A549 (cell line): ENCODE data around the gene LTF. TPM values are rescaled to one million over a fixed set of nuclear protein-coding genes. Genes with fewer than 3 reads are reported as not detected.

Experiments
- ATAC-seq, 2 experiments: fragments of 200-7000 bp in 1 of 2; fragments of >200 bp in 1 of 2; cut with Nextera tagmentation in 1 of 2; cut with Tn5 transposase in 1 of 2; 3 replicates each; pipeline versions ENCODE4 v1.8.0 to v1.9.1; 2018 to 2020; ENCODE audit warnings: mild to moderate bottlenecking in 1 of 2, moderate library complexity in 1 of 2
- CTCF ChIA-PET: fragments of 300-600 bp; sonication (Branson Sonifier 250); formaldehyde crosslinking; extraction: SDS; loops from one replicate; lab custom pipeline; 2021; ENCODE audit warnings: antibody characterized with exemption, inconsistent platforms; lab: Yijun Ruan, JAX
- POLR2A ChIA-PET: fragments of 350-600 bp; formaldehyde crosslinking; extraction: SDS; loops from one replicate; lab custom pipeline; 2021; ENCODE audit warnings: antibody characterized with exemption, inconsistent platforms; lab: Yijun Ruan, JAX
- DNase-seq, 2 experiments: peaks; one replicate each; pipeline versions ENCODE4 v3.0.0 to v3.0.0-alpha.2; 2011 to 2016; ENCODE audit warnings: low read depth in 1 of 2, low spot score in 1 of 2
- FAIRE-seq: peaks from 2 replicates; lab custom pipeline; 2011; peaks lifted over from hg19 to GRCh38; lab: Jason Lieb, UNC
- H3K27ac ChIP-seq, 2 experiments: fragments of >200 bp; sonication (Bioruptor Twin); formaldehyde crosslinking; 3 replicates each; pipeline ENCODE4 v1.5.1; 2016 to 2017
- H3K4me1 ChIP-seq: fragments of >200 bp; sonication (Bioruptor Twin); formaldehyde crosslinking; 3 replicates; pipeline ENCODE4 v1.6.1; 2016
- H3K4me2 ChIP-seq: fragments of >200 bp; sonication (Bioruptor Twin); formaldehyde crosslinking; 3 replicates; pipeline ENCODE4 v1.6.1; 2016
- H3K4me3 ChIP-seq: fragments of >200 bp; sonication (Bioruptor Twin); formaldehyde crosslinking; 3 replicates; pipeline ENCODE4 v1.5.1; 2016
- H3K9me3 ChIP-seq: fragments of >200 bp; sonication (Bioruptor Twin); formaldehyde crosslinking; 3 replicates; pipeline ENCODE4 v1.6.1; 2016
- ATOH8 ChIP-seq: fragments of 250-450 bp; sonication (Bioruptor Pico); IDR thresholded peaks from 2 replicates; pipeline ENCODE4 v1.5.0; 2020; ENCODE audit warnings: low read depth, mild to moderate bottlenecking, moderate library complexity
- BHLHE40 ChIP-seq: IDR thresholded peaks from 2 replicates; pipeline ENCODE4 v1.6.1; 2012; ENCODE audit warnings: low read depth, low read length, inconsistent platforms
- CEBPB ChIP-seq, 2 experiments: fragments of >200 bp in 1 of 2; sonication (Bioruptor Twin) in 1 of 2; formaldehyde crosslinking in 1 of 2; IDR thresholded peaks; 2 replicates each; pipeline ENCODE4 v1.6.1; 2012 to 2016
- CTCF ChIP-seq: fragments of >200 bp; sonication (Bioruptor Twin); formaldehyde crosslinking; IDR thresholded peaks from 3 replicates; pipeline ENCODE4 v1.5.1; 2016
- EP300 ChIP-seq, 2 experiments: fragments of >200 bp; sonication (Bioruptor Twin); formaldehyde crosslinking; IDR thresholded peaks; 2 replicates in 1 of 2; 3 replicates in 1 of 2; pipeline ENCODE4 v1.6.1; 2016 to 2017
- ESRRA ChIP-seq: fragments of 150-350 bp; IDR thresholded peaks from 2 replicates; pipeline ENCODE4 v1.6.1; 2014; ENCODE audit warnings: mild to moderate bottlenecking, low read length, borderline replicate concordance
- FOXS1 ChIP-seq: fragments of 250-450 bp; sonication (Bioruptor Pico); IDR thresholded peaks from 2 replicates; pipeline ENCODE4 v1.5.0; 2020; ENCODE audit warnings: mild to moderate bottlenecking, moderate library complexity
- GATA3 ChIP-seq: IDR thresholded peaks from 2 replicates; pipeline ENCODE4 v1.6.1; 2012; ENCODE audit warnings: borderline replicate concordance
- HDAC2 ChIP-seq: fragments of 200-600 bp; sonication (generic); IDR thresholded peaks from 2 replicates; pipeline ENCODE4 v1.6.1; 2016
- HOXB13 ChIP-seq: fragments of 250-450 bp; sonication (Bioruptor Pico); IDR thresholded peaks from 2 replicates; pipeline ENCODE4 v1.5.0; 2020; ENCODE audit warnings: low read depth, mild to moderate bottlenecking, moderate library complexity
- HOXB5 ChIP-seq: fragments of 250-450 bp; sonication (Bioruptor Pico); IDR thresholded peaks from 2 replicates; pipeline ENCODE4 v1.5.0; 2020; ENCODE audit warnings: mild to moderate bottlenecking, moderate library complexity
- JUN ChIP-seq, 2 experiments: fragments of >200 bp; sonication (Bioruptor Twin); formaldehyde crosslinking; IDR thresholded peaks; 2 replicates in 1 of 2; 3 replicates in 1 of 2; pipeline ENCODE4 v1.6.1; 2016 to 2017
- KDM1A ChIP-seq: fragments of 200-600 bp; sonication (generic); IDR thresholded peaks from 2 replicates; pipeline ENCODE4 v1.6.1; 2016; ENCODE audit warnings: low read depth, mild to moderate bottlenecking
- MAX ChIP-seq: IDR thresholded peaks from 2 replicates; pipeline ENCODE4 v1.6.1; 2012
- NR3C1 ChIP-seq: fragments of >200 bp; sonication (Bioruptor Twin); formaldehyde crosslinking; IDR thresholded peaks from 3 replicates; pipeline ENCODE4 v1.6.1; 2017
- PHF8 ChIP-seq: fragments of 200-600 bp; sonication (generic); IDR thresholded peaks from 2 replicates; pipeline ENCODE4 v1.6.1; 2016; ENCODE audit warnings: low read depth, mild to moderate bottlenecking, antibody characterized with exemption, moderate library complexity, borderline replicate concordance
- POLR2AphosphoS2 ChIP-seq: conservative IDR thresholded peaks from 2 replicates; pipeline ENCODE4 v1.6.1; 2012; ENCODE audit warnings: low read length, improper control_type of control experiment, inconsistent platforms
- RAD21 ChIP-seq, 2 experiments: fragments of >200 bp in 1 of 2; sonication (Bioruptor Twin) in 1 of 2; formaldehyde crosslinking in 1 of 2; IDR thresholded peaks in 1 of 2; conservative IDR thresholded peaks in 1 of 2; 2 replicates in 1 of 2; 3 replicates in 1 of 2; pipeline ENCODE4 v1.6.1; 2012 to 2018; ENCODE audit warnings: inconsistent platforms in 1 of 2
- RCOR1 ChIP-seq: fragments of 150-350 bp; IDR thresholded peaks from 2 replicates; pipeline ENCODE4 v1.6.1; 2014; ENCODE audit warnings: antibody characterized with exemption, low read length, low read depth
- REST ChIP-seq: fragments of 200-600 bp; sonication (generic); IDR thresholded peaks from 2 replicates; pipeline ENCODE4 v1.6.1; 2016; ENCODE audit warnings: antibody characterized with exemption, mild to moderate bottlenecking, moderate library complexity
- RFX5 ChIP-seq: fragments of 450-650 bp; IDR thresholded peaks from 2 replicates; pipeline ENCODE4 v1.7.1; 2014; ENCODE audit warnings: antibody characterized with exemption, mild to moderate bottlenecking, moderate library complexity
- SMC3 ChIP-seq: fragments of >200 bp; sonication (Bioruptor Twin); formaldehyde crosslinking; IDR thresholded peaks from 3 replicates; pipeline ENCODE4 v1.6.1; 2018; ENCODE audit warnings: inconsistent platforms
- TP53 ChIP-seq: fragments of 250-450 bp; sonication (Bioruptor Pico); IDR thresholded peaks from 2 replicates; pipeline ENCODE4 v1.5.0; 2021; ENCODE audit warnings: mild to moderate bottlenecking, moderate library complexity
- ZC3H11A ChIP-seq: fragments of 450-650 bp; IDR thresholded peaks from 2 replicates; pipeline ENCODE4 v1.6.1; 2014; ENCODE audit warnings: antibody characterized with exemption, mild to moderate bottlenecking
- WGBS: methylation state at CpG from one replicate; pipeline ENCODE4 v1.1.6; 2017; ENCODE audit errors: missing lambda C conversion rate; 5-methylcytosine and 5-hydroxymethylcytosine counted together
- polyA plus RNA-seq, 4 experiments: library from polyadenylated mRNA; depleted of rRNA in 3 of 4; stranded (reverse); fragments of >200 nt; fragmentation: RNase III in 1 of 4; extraction: RNeasy Plus Mini Kit Qiagen cat#74134 plus additional on column Dnase treatment in 1 of 4; gene quantifications; 2 replicates in 3 of 4; 3 replicates in 1 of 4; pipeline ENCODE4 v1.2.3, GENCODE V29; 2011 to 2017

Gene LTF
- polyA plus RNA-seq, 2 of the 4 experiments (the other 2 are of a cell fraction): not detected

- no peak for TF ChIP-seq ATOH8 (CRISPR knock-in tag)
- TF ChIP-seq, all 56 proteins: peak for 0
Measured at GRCh38 chr3:46411271-46411670, 53.4 kb downstream of the LTF start (continued).

GRCh38 chr3:46410669-46411068, 54.0 kb downstream of the LTF start:
- no peak for FAIRE-seq
- Histone ChIP-seq H3K27ac (no peak overlapping the region), H3K4me1 (no peaks in the 10 kb centered on the region), H3K9me3 (no peaks in the 10 kb centered on the region), H3K4me2 (no peak overlapping the region), H3K4me3 (no peak overlapping the region)
- no peak for TF ChIP-seq RAD21 (conservative IDR thresholded peaks at IDR 0.05 in 1 of 2, IDR thresholded peaks at IDR 0.05 in 1 of 2)
- no peak for TF ChIP-seq RFX5
- TF ChIP-seq HDAC2: no peak
- ATAC-seq: no peak
- 41% methylated on average over 2 of the region's 2 CpGs for WGBS
- POLR2A ChIA-PET: no interaction called here
- DNase-seq: no peak
- CTCF ChIA-PET: no interaction called here

GRCh38 chr3:46409739-46410489, 54.8 kb downstream of the LTF start:
- ChIA-PET CTCF (interaction anchor here (1.1 kb wide), 1 partner anchor 9 kb away, joined by 3 read pairs; no protein-coding TSS in a partner anchor), POLR2A (no interaction called here)
- ATAC-seq: no peak
- no peak overlapping the region for H3K4me3 ChIP-seq
- no peak for TF ChIP-seq HOXB5 (CRISPR knock-in tag)
- no peak for TF ChIP-seq EP300 (IDR thresholded peaks at IDR 0.05)
- TF ChIP-seq ESRRA: no peak
- no peak for TF ChIP-seq CTCF
- no peak for TF ChIP-seq POLR2AphosphoS2
- TF ChIP-seq GATA3: no peak
- no peak for TF ChIP-seq KDM1A
- TF ChIP-seq TP53 (CRISPR knock-in tag): no peak
- TF ChIP-seq JUN (IDR thresholded peaks at IDR 0.05): no peak
- TF ChIP-seq RAD21 (conservative IDR thresholded peaks at IDR 0.05 in 1 of 2, IDR thresholded peaks at IDR 0.05 in 1 of 2): no peak
- DNase-seq: no peak
- H3K9me3 ChIP-seq: no peaks in the 10 kb centered on the region
- no peak for FAIRE-seq
- WGBS: 78% methylated on average over 8 of the region's 9 CpGs
- H3K4me1 ChIP-seq: no peaks in the 10 kb centered on the region
- no peak overlapping the region for H3K4me2 ChIP-seq
- no peak overlapping the region for H3K27ac ChIP-seq

GRCh38 chr3:46408853-46409252, 55.9 kb downstream of the LTF start:
- POLR2A ChIA-PET: interaction anchor here (0.6 kb wide), 1 partner anchor 948 kb away, joined by 3 read pairs; no protein-coding TSS in a partner anchor
- Histone ChIP-seq H3K4me2 (no peak overlapping the region), H3K4me3 (no peak overlapping the region), H3K9me3 (no peaks in the 10 kb centered on the region), H3K4me1 (no peaks in the 10 kb centered on the region), H3K27ac (no peak overlapping the region)
- TF ChIP-seq RFX5 (no peak), NR3C1 (no peak), PHF8 (no peak), MAX (no peak), RCOR1 (no peak), BHLHE40 (no peak), FOXS1 (no peak), CEBPB (IDR thresholded peaks at IDR 0.05) (no peak), HOXB13 (no peak), HOXB5 (CRISPR knock-in tag) (no peak), REST (no peak), KDM1A (no peak), SMC3 (no peak), ZC3H11A (no peak)
- 70% methylated on average over 7 of the region's 7 CpGs for WGBS
- ATAC-seq (no peak), FAIRE-seq (no peak), DNase-seq (no peak)
- CTCF ChIA-PET: interaction anchor here (1.1 kb wide), 1 partner anchor 10 kb away, joined by 3 read pairs; no protein-coding TSS in a partner anchor
